Amniotic epithelial cell (primary cell): ENCODE results near the gene CC2D2B.
"Not testable (repeated sequence)": the region's sequence is repeated elsewhere in the genome, so short reads cannot be mapped to it uniquely, and the experiment has no call there.

Experiments
- DNase-seq: peaks from one replicate; pipeline ENCODE4 v3.0.0-alpha.2; 2010; ENCODE audit warnings: low read depth

CC2D2B gene

DNA sequence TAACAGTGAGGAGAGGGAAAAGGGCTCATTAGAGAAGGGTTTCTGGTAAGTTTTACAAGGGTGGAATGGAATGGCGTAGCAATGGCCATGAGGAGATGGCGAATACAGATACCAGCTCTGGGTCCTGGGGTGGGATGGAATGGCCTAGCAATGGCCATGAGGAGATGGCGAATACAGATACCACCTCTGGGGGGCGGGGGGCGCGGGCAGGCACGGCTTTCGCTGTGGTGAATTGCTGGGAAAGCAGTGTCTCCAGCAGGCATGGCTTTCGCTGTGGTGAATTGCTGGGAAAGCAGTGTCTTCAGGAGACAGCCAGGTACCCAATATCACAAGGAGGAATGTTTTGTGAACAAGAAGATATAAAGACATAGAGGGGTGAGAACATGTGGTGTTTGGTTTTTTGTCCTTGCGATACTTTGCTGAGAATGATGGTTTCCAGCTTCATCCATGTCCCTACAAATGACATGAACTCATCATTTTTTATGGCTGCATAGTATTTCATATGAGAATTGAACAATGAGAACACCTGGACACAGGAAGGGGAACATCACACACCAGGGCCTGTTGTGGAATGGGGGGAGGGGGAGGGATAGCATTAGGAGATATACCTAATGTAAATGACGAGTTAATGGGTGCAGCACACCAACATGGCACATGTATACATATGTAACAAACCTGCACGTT lies 1.7 kb upstream of the CC2D2B start:
- not testable (repeated sequence) for DNase-seq

DNA sequence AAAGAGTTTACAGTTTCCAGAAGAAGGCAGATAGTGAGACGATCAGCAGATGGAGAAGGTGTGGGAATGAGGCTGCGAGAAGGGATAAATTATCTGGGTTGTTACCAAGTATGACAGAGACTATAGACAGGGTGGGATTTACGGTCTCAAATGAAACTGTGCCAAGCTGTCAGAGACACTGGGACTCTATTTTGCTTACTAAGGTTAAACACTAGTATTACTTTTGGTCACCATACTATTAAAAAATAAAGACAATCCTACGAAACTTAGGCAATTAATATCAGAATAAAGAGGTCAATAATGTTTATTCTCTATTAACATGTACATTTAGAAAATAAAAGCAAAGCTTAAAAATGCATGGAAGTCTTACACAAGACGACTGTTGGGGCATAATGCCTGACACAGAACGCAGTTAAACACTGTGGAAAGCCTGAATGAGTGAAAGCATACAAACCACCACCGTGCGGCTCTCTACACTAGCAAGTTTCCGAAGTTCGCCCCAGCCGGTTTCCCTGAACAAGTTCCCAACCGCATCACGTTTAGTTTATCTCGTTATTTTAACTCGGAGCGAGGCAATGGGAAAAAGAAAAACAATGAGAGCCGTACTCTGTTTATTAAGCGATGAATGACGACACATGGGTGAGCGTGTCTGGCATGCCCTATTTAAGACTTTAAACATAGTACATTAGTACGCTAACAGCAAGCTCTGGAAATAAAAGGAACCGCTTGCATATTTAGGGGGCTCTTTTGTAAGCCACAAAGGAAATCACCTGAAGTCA lies 909 bp upstream of the CC2D2B start:
- DNase-seq = peak; percentile 55

DNA sequence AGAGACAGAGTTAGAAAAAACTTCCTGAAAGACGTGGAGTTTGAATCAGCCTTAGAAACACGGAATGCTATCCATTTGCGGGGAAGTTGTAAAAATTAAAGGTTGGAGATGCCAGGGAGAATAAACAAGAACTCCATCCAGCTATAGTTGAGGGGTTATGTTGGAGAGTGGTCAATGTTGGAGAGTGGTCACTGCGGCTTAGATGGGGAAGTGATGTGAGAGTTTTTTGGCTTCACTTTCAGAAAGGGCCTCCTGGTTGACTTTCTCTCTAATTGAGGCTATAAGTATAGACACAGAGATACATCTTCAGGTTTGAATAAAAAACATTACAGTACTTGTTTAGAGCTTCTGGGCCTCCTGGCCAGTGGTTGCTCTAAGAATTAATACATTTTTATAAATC lies 675 bp downstream of the CC2D2B start:
- DNase-seq = no peak

DNA sequence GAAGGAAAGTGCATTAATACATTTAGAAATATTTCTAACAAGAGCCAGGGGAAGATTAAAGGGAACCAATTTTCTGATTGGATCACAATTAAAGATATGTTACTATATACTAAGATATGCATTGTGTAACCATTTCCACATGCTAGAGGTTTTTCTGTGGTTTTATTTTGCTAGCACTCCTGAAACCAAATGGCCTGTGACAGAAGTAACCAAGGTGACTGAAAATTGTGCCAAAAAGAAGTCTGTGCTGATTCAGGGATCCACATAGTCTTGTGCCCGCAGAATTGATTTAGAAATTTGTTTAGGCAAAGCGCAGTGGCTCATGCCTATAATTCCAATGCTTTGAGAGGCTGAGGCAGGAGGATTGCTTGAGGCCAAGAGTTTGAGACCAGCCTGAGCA lies 1.8 kb downstream of the CC2D2B start:
- no peak for DNase-seq

DNA sequence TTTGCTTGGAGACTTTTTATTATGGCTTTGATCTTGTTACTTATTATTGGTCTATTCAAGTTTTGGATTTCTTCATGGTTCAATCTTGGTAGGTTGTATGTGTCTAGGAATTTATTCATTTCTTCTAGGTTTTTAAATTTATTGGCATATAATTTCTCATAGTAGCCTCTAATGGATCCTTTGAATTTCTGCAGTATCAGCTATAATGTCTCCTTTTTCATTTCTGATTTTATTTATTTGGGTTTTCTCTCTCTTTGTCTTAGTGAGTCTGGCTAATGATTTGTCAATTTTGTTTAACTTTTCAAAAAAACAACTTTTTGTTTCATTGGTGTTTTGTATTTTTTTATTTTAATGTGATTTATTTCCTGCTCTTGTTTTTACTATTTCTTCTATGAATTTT lies 8.3 kb downstream of the CC2D2B start:
- DNase-seq = not testable (repeated sequence)

DNA sequence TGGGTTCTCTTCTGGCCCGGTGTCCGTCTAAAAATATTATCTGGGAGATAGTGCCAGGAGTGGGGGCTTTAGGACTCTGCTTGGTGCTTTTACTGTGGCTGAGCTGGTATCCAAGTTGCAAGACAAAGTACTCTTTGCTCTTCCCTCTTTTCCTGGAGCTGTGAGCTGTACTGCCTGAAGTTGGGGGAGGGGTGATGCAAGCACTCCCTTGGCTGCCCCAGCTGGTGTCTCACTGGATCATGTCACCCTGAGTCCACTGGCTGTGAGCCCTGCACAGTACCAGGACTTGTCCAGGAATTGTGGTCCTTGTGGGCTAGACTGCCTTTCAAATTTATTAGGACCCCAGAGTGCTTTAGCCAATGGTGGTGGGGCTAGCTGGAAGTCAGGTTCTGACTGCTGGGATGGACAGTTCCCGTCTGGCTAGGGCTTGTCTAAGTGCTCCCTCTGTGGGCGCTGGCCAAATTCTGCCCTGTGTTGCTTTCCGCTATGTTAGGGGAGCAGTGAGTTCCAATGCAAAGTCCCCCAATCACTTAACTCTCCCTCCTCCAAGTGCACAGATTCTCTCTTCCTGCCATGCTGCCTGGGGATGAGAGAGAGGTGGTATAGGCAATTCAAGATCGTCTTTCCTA lies 13.1 kb downstream of the CC2D2B start:
- DNase-seq = no peak

DNA sequence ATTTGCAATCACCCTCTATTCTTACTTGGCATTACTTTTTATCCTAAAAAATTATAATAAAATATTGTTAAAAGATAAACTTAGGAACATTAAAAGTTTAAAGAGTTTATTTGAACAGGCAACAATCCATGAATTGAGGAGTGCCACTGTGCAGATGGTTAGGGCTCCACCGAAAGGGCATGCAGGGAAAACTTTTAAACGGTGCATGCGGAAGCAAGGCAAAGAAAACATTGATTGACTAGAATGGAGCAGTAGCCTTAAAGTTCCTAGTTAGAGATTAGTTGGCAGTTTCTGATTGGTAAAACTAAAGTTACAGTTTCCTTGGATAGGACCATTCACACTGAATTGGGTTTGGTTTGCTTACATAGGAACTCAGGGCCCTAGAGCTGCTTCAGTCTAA lies 17.3 kb downstream of the CC2D2B start:
- DNase-seq = no peak

DNA sequence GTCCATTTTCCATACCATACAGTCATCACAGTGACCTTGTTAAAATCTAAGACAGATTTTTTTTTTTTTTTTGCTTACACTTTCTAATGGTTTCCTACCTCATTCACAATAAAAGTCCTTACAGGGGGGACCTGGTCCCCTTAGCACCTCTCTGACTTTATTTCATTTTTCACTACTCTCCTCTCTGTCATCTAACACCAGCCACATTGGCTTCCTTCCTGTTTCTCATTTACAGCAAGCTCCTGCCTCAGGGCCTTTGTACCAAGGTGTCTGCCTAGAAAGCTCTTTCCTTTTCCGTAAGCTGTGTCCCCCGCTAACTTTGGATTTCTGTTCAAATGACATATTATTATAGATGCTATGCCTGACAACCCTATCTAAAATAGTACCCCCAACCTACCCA lies 27.7 kb downstream of the CC2D2B start:
- DNase-seq = no peak

DNA sequence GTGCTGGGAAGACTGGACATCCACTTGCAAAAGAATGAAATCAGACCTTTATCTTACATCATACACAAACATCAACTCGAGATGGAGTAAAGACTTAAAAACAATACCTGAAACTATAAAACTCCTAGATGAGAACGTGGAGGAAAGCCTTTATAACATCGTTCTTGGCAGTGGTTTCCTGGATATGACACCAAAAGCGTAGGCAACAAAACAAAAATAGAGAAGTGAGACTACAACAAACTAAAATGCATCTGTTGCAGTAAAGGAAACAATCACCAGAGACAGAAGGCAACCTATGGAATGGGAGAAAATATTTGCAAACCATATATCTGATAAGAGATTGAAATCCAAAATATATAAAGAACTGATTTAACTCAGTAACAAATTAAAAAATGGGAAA lies 33.3 kb downstream of the CC2D2B start:
- DNase-seq = no peak

DNA sequence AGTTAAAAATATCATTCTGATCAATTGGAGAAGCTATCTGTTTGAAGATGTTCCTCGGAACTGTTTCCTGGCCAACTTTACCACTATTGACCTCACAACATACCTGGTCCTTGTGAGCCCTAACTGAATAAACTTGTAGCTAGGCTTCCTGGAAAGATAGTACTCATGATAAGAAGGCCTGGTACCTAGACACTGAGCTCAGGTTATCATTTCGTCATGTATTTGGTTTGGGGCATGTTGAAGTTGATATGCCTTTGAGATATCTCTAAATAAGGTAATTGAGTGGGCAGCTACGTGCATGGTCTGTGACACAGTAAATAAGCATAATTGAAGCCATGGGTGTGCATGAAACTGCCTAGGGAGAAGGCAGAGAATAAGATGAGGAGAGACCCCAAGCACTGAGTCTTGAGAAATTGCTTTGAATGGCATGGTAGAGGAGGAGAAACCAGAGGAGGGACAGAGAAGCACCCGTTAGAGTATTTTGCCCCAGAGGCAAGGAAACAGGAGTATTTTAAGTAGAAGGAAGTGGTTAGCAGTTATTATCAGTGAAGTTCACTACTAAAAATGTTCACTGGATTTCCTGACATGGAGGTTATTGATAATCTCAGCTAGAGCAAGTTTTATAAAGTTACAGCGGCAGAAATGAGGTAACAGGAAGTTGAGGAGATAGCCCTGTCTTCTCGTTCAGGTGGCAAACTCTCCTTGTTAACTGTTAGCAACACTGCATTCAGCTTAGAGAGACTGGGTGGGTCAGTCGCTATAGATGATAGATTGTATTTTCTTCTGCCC lies 55.6 kb downstream of the CC2D2B start:
- DNase-seq = no peak

DNA sequence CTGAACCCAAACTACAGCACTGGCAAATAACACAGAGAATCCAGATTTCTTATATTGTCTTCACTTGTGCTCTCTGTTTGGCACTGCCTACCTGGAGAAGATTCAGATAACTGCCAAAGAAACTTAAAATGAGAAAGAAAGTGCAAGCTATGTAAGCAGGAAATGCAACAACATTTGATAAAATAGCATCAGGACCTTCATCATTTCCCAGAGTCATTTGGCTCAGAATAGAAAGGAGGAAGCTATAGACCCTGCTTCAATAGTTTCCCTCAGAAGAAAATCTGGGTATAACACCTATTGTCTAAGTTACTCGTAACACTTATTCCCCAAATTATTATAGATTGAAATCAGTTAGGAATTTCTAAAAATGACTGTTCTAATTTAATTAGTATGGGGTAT lies 56.2 kb downstream of the CC2D2B start:
- DNase-seq = no peak

DNA sequence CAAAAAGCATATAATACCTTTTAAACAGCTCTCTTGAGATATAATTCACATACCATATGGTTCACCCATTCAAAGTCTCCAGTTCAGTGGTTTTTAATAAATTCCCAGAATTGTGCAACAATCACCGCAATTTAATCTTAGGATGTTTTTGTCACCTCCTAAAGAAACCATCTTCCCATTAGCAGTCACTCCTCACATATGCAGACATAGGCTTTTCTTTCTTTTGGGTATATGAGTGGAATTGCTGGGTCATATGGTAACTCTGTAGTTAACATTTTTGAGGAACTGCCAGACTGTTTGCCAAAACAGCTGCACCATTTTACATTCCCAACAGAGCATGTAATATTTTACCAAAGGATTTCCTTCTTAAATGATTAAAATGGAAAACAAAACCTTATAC lies 57.0 kb downstream of the CC2D2B start:
- DNase-seq = no peak

DNA sequence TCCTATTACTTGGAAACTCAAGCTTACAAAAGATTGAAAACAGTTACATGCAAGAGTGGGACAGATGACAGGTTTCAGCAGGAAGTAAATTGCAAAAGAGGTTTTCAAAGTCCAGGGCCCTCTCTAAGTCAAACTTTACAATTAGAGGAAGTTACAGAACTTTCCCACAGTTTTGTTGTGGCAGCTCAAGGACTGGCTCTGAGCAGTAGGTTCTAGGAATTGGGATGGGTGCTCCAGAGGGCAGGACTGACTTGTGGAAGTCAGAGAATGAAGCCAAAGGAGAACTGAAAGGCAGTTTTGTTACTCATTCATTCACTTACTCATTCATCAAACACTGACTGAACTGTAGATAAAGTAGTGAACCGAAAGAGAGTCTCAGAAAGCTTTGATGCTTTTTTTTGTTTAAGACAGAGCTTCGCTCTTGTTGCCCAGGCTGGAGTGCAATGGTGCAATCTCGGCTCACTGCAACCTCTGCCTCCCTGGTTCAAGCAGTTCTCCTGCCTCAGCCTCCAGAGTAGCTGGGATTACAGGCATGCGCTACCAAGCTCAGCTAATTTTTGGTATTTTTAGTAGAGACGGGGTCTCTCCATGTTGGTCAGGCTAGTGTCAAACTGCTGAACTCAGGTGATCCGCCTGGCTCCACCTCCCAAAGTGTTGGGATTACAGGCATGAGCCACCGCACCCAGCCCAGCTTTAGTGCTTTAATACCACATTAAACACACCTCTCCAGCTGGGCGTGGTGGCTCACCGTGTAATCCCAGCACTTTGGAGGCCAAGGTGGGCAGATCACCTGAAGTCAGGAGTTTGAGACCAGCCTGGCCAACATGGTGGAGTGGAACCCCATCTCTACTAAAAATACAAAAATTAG lies 68.8 kb downstream of the CC2D2B start:
- DNase-seq = no peak

DNA sequence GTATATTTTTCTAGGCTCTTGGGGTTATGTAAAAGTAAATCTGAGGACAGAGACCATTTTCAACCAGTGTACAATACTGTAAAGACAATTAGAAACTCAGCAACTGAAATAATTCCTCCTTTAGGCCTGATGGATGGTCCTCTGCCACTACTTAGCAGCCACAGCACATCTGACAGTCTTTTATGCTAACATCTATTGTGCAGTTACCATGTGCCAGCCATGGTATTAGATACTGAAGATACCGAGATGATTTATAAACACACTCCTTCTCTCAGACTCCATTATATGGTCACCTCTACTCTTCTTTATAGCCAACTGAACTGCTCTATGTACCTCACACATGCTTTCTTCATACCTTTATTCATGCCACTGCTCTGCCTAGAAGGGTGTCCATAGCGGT lies 74.4 kb downstream of the CC2D2B start:
- no peak for DNase-seq

DNA sequence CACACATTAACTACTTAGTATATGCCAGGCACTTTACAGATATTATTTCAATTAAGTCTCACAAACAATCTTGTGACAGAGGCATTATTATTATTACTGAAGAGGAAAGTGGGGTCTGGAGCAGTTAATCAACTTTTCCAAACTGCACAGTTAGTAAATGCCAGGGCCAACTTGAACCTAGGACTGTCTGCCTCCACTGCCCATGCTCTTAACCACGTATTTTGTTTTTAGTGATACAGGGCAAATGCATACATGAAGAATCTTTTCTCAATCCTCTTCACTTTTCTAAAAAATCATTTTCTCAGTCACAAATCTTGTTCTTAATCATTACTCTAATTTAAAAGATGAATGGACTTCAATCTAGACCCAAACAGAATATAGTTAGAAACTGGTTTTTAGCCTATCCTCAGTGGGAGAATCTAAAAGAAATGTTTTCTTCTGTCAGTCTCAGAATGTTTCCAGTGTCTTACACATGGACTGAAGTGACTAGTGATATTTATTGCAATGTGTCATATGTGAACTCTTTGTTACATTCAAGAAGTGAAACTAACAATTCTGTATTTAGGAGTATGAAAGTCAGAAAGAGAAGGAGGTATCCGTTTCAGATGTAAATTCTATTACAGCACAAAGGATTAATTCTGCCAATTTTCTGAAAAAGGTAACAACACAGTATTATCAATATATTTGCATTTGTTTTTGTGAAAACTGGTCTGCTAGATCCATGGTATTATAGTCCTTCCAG lies 80.1 kb downstream of the CC2D2B start:
- no peak for DNase-seq

DNA sequence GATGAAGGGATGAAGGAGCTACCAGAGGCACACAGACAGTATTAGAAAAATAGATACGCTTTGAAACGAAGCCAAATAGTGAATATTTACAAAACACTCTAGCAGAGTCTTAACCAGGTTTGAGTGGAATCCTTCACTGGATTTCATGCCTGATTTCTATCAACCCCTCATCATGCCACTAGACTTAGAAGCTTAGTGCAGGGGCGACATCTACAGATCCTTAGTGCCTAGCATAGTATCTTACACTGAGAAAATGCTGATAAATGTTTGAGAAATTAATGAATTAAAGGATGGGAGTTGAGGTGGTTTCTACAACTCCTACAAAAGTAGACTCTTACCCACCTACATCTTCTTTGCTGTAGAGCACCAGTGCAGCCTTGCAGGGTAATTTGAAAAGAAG lies 80.9 kb downstream of the CC2D2B start:
- no peak for DNase-seq

DNA sequence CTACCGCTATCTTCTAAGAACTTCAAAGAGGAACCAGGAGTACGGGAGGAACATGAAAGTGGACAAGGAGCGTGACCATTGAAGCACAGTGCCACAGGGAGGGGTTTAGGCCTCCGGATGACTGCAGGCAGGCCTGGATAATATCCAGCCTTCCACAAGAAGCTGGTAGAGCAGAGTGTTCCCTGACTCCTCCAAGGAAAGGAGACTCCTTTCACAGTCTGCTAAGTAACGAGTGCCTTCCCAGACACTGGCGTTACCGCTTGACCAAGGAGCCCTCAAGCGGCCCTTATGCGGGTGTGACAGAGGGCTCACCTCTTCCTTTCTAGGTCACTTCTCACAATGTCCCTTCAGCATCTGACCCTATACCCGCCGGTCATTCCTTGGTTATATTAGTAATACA lies 86.6 kb downstream of the CC2D2B start:
- DNase-seq = not testable (repeated sequence)

DNA sequence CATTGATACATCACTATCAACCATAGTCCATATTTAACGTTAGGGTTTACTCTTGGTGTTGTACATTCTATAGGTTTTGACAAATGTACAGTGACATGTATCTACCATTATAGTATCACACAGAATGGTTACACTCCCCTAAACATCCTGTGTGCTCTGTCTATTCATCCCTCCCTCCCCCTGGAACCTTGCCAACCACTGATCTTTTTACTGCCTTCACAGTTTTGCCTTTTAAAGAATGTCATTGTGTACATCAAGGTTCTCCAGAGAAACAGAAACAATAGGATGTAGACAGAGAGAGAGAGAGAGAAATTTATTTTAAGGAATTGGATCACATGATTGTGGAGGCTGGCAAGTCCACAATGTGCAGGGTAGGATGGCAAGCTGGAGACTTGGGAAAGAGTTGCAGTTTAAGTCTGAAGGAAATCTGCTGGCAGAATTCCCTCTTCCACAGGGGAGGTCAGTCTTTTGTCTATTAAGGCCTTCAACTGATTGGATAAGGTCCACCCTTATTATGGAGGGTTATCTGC lies 90.5 kb downstream of the CC2D2B start:
- DNase-seq = no peak

DNA sequence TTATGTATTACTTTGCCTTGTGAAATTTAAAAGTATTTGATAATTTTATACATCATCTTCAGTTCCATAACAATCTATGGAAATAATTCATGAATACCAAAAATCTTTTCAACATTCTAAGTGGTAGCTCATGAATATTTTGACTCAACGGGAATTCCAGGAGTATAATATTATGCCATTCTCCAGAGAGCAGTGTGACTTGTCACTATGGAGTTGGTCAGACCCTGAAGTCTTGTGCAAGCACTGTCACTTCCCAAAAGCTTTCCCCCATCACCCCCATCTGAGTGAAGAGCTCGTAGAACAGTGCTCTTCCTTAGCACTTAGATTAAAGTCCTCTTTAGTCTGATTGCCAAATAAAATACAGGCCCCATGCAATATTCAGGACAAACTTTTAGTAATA lies 106.2 kb downstream of the CC2D2B start:
- no peak for DNase-seq

DNA sequence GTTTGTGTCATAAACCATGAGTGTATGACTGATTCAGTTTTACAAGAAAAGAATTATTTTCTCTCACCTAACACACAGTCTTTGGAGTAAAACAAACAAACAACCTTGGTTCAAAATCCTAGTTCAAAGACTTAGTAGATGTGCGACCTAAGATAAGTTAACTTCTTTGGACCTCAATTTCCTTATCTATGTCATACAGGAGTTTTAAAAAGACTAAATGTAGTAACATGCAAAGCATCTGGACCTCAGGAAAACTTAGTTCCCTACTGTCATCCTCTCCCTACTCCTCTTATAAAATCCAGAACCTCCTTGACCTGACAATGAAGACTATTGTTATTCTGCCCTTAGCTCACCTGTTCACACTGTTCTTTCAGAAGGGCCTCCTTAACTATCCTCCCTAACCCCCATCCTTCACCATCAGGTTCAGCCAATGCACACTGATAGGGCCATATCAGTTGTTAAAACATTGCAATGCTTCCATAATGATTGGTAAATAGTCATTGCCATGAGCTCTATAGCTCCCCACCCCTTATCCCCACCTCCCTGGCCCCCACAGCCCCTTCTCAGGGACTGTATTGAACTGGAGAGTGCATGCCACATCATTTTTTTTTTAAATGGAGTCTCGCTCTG lies 106.8 kb downstream of the CC2D2B start:
- no peak for DNase-seq
